CD4-positive, alpha-beta T cell treated with Interleukin-10 for 1 hour (primary cell): ENCODE results near the gene CHAMP1.

Experiments used
- DNase-seq: peaks from one replicate; pipeline ENCODE4 v3.0.0-alpha.2; 2020

The CHAMP1 gene

DNA sequence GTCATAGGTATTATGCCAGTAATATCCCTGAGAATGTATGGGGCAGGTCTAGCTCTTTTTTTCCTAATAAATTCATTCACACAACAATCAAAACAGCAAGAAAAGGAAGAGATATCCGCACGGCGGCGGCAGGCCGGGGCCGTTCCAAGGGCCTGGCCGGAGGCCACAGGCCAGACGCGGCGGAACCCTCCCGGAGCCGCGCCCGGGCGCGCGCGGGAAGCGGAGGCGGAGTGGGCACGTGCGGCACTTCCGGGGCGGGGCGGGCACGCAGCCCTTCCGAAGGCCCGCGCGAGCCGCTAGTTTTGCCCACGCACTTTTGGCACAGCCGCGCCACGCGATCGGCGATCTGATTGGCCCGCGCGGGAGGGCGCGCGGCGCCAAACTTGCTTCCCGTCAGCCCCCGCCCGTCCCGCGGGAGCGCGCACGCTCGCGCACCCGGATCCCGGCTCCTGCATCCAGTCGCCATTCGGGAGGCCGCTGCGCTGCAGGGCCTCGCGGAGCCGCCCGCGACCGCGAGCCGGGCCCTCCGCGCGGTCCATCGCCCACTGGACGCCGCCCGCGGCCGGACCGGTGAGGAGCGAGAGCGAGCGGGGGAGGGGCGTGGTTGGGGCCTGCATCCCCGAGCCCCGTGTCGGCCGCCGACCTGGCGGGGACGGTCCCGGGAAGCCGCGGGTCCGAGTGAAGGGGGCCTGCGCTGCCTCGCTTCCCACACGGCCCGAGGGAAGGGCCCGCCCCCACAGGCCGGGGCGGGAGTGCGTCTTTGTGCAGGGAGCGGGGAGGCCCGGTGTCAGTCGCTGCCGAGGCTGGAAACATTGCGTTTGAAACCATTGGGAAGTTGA lies at the start of gene CHAMP1:
Gene CHAMP1, plus strand, starts transcription at position 430 of the 839 bp plus-strand sequence. CDS start 9,340 bp downstream, outside the sequence.
- DNase-seq, result peak; percentile 91

DNA sequence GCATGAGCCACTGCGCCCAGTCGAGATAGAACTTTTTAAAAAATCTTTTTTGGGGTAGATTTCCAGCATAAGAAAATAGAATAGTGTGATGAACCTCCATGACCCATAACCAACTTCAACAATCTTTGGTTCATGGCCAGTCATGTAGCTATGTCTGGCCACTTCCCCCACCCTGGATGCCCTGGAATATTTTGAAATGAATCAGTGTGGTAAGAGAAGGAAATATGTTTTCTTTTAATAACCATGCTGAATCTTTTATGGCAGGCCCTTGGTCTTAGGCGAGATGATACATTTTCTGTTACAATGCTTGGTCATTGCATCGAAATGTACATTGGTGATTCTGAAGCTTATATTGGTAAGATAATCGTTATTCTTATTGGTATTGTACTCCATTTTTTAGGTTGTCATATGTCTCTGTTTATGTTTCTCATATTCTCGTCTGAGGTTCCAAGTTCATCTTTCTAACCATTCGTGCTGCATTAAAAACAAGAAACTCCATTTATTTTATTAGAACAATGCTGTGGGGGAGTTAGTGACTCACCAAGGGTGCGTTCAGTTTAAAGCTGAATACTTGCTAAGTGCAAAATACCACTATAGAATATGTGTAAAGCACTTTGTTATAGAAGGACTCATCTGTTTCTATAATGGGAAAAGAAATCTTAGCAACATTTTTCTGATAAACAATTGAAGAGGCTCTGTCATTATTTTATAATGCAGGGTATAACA lies 49.3 kb upstream of the CHAMP1 start:
- no peak for DNase-seq

GRCh38 chr13:114266241-114266640 lies 48.1 kb upstream of the CHAMP1 start:
- no peak for DNase-seq

- peak; percentile 45 for DNase-seq
Observed at GRCh38 chr13:114268344-114269280, 45.7 kb upstream of the CHAMP1 start.

GRCh38 chr13:114269281-114269770 lies 45.0 kb upstream of the CHAMP1 start:
- DNase-seq, result no peak

DNA sequence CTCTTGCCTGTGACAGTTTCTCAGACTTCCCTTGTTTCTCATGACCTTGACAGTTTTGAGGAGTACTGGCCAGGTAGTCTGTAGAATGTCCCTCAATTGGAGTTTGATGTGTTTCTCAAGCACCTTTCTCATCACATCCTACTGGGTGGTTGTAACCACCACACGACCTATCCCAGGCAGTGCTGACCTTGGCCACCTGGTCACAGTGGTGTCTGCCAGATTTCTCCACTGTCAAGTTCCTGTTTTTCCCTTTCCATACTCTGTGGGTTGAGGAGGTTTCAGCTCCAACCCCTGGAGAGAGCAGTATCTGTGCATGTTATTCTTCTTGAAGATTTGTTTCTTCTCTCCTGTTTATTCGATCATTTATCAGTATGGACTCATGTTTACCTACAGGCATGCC lies 41.3 kb upstream of the CHAMP1 start:
- DNase-seq, result no peak

- no peak for DNase-seq
Observed at GRCh38 chr13:114275304-114275703, 39.0 kb upstream of the CHAMP1 start.

DNA sequence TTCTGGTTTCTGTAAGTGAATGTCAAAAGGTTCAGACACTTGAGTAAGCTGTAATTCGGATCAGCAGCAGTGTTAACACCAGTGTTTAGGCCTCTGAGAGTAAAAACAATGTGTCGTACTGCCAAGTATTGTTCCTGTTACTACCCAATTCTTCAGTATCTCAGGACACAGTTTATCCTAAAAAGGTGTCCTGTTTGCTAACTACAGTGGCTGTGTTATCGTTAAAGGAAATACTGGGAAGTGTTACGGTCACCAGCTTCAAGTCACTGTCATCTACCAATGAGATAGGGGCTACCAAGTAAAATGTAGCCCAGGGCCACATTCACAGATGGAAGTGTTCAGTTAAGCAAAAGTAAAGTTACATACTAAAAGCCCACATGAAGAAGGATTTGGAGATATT lies 35.2 kb upstream of the CHAMP1 start:
- no peak for DNase-seq

DNA sequence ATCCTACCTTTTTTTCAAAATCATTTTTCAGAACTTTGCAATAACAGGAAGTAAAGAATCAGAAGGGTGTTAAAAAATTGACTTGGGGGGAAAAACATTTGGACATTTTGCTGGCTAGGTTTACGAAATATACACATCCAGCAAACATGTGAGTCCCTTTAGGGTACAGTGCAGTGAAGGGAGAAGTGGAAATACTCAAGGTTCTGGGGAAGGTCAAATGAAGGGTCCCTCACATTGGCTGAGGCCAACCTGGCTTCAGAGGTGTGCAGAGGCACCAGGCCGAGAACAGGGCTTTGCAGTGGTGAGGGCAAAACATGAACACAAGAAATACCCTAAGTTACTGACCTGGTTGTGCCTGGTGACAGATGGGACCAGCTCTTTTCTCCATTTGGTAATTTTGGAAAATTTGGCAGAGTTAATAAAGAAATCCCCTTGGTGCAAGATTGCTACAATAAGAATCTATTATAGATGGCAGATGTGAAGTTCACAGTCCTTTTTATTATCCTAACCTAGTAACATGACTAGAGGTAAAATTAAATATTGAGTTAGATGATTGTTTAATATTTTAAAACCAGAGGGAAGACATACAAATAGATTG lies 34.4 kb upstream of the CHAMP1 start:
- no peak for DNase-seq

DNA sequence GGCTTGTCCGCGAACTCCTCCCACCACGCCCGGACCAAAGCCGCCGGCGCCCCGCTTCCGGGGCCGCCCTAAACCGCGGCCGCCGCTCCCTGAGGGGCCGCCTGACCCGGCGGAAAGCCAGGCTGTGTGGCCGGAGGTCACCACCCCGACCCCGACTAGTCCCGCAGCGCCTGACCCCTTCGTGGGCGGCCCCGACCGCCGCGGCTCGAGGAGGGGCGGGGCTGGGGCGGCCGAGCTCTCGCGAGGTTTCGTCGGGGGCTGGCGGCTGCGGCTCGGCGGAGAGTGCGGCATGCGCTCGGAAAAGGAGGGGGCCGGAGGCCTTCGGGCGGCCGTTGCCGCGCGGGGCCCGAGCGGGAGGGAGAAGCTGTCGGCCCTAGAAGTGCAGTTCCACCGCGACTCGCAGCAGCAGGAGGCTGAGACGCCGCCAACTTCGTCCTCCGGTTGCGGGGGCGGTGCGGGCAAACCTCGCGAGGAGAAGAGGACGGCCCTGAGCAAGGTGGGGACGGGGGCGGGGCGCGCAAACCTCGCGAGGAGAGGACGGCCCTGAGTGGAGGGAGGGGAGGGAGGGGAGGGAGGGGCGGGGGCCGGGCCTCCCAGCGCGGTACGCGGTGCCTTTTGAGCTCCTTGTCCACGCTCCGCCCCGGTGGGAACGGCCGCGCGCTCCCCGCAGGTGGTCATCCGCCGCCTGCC lies 32.8 kb upstream of the CHAMP1 start, which contains the start of gene UPF3A:
Gene UPF3A, plus strand, starts transcription at position 251 of the 690 bp plus-strand sequence. Its CDS starts 39 bp downstream, at position 290.
- DNase-seq, result peak; percentile 85

DNA sequence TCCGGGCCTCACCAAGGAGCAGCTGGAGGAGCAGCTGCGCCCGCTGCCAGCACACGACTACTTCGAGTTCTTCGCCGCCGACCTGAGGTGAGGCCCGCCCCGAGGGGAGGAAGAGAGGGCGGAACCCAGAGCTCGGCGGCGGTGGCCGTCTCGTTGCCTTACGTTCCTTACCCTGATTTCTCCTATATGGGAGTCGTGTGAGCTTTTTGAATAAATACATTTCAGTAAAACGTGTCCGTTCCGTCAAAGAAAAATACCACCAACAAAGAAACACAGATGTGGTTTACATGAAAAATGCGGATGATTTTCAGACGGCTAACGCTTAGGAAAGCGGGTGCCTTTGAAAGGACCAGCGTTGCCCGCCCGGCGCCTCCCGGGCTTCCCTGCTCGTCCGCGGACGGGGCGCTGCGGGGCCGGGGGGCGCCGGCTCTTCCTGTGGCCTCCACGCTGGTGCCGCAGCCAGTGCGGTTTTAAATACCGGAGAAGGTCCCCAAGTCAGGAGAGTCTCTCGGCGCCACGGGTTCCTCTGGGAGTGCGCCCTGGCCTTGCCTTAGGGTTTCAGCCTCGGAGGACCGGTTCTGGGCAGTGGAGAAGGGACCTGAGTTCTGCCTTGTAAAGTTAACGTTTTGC lies 32.1 kb upstream of the CHAMP1 start:
- no peak for DNase-seq

GRCh38 chr13:114283576-114283975 lies 30.7 kb upstream of the CHAMP1 start:
- no peak for DNase-seq

GRCh38 chr13:114284680-114285079 lies 29.6 kb upstream of the CHAMP1 start:
- no peak for DNase-seq

GRCh38 chr13:114285166-114285808 lies 29.0 kb upstream of the CHAMP1 start:
- no peak for DNase-seq

- DNase-seq, result no peak
Observed at GRCh38 chr13:114286808-114287207, 27.5 kb upstream of the CHAMP1 start.

- no peak for DNase-seq
Observed at GRCh38 chr13:114288157-114288591, 26.1 kb upstream of the CHAMP1 start.

DNA sequence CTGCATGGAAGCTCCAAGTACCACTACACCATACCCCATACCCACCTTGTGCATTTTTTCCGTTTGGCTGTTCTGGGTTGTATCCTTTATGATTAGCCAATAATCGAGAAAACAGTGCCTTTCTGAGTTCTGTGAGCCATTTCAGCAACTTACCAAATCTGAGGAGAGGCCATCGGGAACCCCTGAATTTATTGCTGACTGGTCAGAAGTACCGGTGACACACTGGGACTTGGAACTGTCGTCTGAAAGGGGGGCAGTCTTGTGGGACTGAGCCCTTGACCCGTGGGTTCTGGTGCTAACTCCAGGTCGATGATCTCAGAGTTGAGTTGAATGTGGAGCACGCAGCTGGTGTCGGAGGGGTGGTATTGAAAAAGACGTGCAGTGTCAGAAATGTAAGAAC lies 17.9 kb upstream of the CHAMP1 start:
- DNase-seq, result no peak

GRCh38 chr13:114296902-114297301 lies 17.4 kb upstream of the CHAMP1 start:
- DNase-seq, result no peak

GRCh38 chr13:114298866-114299265 lies 15.4 kb upstream of the CHAMP1 start:
- no peak for DNase-seq

GRCh38 chr13:114299604-114300305 lies 14.5 kb upstream of the CHAMP1 start:
- DNase-seq, result no peak
